ENCODE data around the gene FCER2.

DNA sequence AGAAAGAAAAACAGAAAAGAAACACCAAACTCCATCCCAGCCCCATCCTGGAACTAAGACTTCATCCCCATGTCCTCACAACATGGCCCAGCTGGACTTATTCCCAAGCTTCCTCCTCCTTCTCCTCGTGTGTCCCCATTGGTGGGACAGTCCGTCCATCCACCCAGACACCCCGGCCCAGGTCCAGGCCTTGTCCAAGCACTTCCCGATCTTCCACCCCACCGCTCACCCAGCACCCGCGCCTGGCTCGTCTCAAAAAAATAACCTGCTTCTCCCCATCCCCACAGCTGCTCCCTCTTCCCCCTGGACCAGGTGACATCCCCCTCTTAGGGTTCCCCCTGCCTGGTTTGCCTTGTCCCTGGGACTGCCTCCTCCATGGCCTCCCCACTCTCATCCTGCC, 1.4 kb upstream of the FCER2 start:
- no peak for TF ChIP-seq POLR2A (IDR thresholded peaks at IDR 0.05; ENCODE audit: low read depth, low read length)
- TF ChIP-seq, protein P1, sequence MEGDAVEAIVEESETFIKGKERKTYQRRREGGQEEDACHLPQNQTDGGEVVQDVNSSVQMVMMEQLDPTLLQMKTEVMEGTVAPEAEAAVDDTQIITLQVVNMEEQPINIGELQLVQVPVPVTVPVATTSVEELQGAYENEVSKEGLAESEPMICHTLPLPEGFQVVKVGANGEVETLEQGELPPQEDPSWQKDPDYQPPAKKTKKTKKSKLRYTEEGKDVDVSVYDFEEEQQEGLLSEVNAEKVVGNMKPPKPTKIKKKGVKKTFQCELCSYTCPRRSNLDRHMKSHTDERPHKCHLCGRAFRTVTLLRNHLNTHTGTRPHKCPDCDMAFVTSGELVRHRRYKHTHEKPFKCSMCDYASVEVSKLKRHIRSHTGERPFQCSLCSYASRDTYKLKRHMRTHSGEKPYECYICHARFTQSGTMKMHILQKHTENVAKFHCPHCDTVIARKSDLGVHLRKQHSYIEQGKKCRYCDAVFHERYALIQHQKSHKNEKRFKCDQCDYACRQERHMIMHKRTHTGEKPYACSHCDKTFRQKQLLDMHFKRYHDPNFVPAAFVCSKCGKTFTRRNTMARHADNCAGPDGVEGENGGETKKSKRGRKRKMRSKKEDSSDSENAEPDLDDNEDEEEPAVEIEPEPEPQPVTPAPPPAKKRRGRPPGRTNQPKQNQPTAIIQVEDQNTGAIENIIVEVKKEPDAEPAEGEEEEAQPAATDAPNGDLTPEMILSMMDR (conservative IDR thresholded peaks at IDR 0.05; ENCODE audit: low read depth, low read length): no peak
